HG03558 (cell line): Measurements from ENCODE around the gene VSIG10L.

Experiments used
- ATAC-seq: cut with Tn5 transposase; IDR thresholded peaks from one replicate; pipeline ENCODE4 v1.9.1; 2021; ENCODE audit warnings: moderate number of reproducible peaks; ENCODE audit not compliant: unreplicated experiment; ENCODE audit errors: extremely low read depth

Gene VSIG10L

DNA sequence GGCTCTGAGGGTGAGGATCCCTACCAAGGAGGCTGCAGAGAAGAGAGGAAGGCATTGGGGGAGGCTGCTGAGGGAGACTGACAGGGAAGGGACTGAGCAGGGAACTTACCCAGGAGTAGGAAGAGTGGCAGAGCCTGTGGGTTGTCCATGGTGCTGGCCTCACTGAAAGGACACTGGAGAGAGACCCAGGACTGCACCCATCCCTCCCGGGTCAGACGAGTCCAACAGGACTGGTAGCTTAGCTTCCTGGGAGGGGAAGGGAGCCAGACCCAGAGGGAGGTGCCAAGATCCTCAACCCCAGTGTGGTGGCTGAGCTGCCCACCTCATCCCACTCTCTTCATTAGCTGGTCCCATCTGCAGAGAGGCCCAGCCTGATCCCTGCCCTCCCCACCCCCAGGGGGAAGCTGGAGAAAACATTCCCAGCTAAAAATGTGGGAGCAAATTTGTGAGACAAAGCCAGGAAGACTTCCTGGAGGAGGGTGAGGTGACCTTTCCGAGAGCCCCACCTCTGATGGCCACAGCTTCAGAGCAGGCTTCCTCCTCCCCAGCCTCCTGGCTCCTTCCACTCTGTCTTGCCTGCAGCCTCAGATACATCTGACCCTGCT lies at the start of gene VSIG10L:
Gene VSIG10L (minus strand): TSS at position 164 of the 605 bp plus-strand sequence. CDS start 15 bp downstream, at position 149.
- no peak for ATAC-seq

DNA sequence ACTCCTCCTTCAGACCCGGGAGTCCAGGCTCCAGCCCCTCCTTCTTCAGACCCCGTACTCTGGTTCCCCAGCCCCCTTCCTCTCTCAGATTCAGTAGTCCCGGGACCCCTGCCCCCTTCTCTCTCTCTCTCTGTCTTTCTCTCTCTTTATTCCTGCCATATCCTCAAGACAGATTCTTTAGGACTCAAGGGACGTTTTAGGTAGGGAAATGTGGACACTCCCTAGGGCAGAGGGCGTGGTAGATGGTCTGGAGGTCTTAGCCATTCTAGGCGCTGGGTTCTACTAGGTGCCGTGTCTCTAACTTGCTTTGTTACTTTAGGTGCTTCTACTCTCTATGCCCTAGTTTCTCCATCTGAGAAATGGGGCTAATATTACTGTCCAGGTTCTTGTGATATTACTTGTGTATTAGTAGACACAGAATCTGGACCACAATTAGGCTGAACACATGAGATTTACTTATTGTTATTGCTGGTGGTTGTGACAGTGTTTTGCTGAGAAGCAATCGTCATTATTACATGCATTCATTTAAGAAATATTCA lies 49.2 kb upstream of the VSIG10L start:
- no peak for ATAC-seq

DNA sequence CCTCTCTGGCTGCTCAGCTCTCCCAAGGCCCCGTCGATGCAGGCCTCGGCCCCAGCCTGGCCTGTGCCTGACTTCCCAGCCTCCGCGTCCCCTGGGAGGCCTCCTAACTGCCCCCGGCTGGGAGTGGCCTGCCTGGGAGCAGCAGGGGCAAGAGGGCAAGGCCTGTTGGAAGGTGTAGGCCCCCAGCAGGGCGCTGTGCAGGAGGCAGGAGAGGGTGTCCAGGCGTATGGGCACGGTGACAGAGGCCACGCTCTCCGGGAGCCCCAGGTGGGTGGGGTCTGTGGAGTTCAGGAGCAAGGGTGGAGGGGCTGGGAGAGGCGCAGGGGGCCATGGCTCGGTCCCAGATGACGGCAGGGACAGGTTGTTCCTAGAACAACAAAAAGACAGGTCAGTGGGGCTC lies 47.2 kb upstream of the VSIG10L start:
- no peak for ATAC-seq

DNA sequence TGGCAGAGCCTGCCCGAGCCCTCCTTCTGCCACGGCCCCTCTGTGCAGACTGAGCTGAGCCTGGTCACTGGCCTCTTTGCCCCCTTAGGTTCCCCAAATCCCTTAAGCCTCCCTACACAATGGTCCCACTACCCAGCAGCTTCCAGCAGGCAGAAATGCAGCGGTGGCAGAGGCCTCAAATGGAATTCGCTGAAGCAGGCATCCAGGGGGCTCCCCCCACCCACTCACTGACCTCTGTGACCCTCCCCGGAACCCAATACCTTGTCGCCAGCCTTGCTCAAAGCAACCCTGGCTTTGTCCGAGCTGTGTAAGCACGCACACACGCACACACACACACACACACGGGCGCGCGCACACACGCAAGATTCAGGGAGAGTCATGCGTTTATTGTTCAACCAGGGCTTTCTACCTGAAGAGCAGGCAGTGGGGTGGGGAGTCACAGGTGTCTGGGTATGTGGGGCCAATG lies 46.0 kb upstream of the VSIG10L start, which contains the start of gene LIM2:
Gene LIM2 (minus strand): TSS at position 51 of the 466 bp plus-strand sequence. CDS start 531 bp downstream, outside the sequence.
- ATAC-seq, result no peak

DNA sequence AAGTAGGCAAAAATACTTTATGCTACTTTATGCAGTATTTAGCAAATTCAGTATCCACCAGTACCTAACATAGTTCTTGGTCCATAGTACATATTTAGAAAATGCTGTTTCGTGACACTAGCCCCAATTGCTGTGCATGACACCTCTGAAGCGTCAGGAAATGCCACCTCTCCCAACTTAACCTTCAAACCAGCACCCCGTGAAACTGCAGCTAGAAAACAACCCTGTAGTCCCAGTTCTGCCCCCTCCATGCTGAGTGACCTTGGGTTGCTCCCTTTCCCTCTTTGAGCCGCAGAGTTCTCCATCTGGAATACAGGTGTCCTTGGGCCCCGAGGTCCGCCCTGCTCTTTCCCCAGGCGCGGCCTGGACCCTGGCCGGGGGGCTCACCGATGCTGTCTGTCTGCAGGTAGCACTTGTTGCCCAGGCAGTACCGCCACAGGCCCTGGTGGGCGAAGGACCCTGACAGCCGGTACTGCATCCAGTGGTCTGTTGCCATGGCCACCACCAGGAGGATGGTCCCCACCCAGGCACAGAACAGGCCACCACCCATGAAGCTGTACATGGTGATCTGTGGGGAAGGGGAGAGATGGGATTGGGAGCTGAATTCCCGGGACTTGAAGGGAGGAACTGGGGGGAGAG lies 45.1 kb upstream of the VSIG10L start:
- no peak for ATAC-seq

DNA sequence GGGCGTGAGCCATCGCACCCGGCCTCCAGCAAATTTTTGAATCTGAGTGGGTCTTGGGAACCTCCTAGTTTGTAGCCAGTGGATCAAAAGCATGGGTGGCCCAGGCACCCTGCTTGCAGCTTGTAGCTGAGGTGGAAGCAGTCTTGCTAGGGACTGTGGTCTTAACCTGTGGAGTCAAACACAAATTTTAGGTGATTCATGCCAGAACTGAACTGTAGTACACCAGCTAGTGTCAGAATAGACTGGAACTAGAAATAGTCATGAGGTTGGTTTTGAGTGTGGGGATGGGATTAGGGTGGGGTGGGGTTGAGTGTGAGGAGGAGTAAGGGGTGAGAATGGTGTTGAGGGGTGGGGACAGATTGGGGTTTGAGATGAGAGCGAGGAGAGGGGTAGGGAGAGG lies 40.1 kb upstream of the VSIG10L start:
- ATAC-seq, result no peak

DNA sequence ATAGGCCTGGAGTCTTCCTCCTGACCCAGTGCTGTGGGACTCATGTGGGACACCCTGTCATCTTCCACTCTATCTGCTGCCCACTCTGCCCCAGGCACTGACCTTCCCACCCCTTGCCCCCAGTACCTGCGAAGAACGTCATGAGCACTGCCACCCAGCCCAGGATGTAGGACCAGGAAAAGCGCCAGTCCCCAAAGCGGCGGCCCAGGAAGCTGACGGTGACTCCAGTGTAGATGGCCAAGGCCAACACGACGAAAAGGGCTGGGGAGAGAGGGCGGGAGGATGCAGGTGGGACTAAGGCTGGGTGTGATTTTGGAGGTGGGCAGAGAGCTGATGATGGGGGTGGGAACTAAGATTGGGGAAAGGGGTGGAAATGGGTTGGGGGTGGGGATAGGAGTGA lies 38.4 kb upstream of the VSIG10L start:
- ATAC-seq, result no peak

DNA sequence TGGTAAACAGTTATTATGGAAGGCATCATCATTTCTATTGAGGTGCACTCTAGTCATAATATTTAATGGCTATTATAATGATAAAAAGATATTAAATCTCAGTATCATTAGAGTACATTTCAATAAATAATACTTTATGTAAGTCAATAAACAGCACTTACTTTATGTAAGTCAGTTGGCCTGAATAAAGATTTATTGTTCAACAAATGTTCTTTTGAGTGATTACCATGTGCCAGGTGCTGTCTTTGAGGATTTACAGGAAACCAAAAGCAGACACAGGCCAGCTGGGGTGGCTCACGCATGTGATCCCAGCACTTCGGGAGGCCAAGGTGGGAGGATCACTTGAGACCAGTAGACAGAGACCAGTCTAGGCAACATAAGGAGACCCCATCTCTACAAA lies 35.5 kb upstream of the VSIG10L start:
- no peak for ATAC-seq

DNA sequence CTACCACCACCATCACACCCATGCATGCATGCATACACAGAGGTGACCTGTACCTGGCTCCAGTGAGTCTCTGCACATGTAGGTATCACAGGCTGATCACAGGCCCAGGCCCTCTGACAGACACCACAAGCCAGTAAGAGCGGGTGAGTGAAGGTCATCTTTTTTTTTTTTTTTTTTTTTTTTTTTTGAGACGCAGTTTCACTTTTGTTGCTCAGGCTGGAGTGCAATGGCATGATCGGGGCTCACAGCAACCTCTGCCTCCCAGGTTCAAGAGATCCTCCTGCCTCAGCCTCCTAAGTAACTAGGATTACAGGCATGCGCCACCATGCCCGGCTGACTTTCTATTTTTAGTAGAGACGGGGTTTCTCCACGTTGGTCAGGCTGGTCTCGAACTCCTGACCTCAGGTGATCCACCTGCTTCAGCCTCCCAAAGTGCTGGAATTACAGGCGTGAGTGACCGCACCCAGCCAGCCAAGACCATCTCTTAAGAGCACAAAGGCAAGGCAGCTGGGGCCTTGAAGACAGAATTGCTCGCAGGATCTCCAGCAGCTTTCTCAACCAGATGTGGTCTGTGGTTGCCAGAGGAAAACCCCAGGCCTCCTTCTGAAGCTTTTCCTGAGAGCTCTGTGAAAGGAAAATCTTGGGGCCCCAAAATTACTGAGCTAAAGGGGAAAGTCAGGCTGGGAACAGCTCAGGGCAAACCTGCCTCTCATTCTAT lies 33.7 kb upstream of the VSIG10L start:
- no peak for ATAC-seq

DNA sequence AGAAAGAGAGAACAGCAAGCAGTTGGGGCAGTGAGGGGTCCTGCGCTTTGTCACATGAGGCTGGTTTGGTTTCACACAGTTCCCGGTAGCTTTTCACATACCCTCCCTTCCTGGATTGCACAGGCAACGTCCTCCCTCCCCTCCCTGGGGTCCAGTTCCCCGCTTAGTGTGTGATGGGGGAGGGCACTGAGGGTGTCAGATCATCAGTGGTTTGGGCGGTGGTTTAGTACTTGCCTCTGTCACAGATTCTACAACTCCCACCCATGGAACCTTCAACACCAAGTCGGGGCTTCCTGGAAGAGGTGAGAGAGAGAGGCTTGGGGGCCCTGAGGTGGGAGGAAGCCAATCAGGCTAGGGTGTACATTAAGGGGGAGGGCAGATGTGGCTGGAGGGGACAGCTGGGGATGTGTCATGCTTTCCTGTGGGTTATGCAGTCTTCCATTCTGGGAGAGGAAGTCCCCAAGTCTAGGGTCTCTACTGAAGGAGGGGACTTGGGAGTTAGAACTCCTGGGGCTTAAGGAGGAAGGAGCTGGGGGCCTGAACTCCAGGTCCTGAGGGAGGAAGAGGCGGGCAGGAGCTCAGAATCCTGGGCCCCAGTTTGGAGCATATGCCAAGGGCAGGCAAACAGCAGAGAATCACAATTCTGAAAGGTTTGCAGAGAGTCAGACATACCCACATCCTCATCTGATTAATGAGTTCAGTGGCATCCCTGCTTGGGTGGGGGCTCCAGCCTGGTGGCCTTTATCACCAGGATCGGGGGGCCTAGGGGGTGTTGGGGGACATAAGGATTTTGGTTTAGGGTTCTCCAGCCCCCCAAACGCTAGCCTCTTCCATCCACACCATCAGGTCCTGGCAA lies 30.9 kb upstream of the VSIG10L start, which contains the start of gene NKG7:
Gene NKG7 (minus strand): TSS at position 6 of the 856 bp plus-strand sequence. CDS start 119 bp downstream, outside the sequence.
- ATAC-seq, result no peak

DNA sequence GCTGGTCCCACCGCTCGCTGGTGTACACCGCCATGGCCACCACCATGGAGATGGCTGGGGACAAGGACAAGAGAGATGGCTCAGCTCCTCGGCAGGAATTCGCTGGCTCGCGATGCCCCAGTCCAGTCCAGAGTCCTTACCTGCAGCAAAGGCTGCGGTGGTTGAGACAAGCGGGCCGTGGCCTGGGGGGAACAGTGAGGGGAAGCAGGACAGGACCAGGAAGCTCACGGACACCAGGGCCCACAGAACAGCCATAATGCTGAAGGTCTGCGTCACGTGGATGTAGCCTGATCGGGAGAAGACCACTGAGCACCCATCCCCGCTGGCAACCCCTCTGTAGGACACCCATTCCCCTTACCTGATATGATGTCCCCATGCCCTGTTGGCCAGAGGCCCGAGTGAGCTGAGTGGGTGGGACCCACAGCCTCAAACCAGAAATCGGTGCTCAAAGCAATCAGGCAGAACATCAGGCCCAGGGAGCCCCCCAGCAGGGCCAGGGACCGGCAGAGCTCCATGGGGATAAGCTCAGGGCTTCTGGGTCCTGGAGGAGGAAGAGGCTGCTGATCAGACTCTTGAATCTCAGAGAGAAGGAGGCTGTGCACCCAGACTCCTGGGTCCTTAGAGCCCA lies 30.2 kb upstream of the VSIG10L start:
- ATAC-seq, result no peak

DNA sequence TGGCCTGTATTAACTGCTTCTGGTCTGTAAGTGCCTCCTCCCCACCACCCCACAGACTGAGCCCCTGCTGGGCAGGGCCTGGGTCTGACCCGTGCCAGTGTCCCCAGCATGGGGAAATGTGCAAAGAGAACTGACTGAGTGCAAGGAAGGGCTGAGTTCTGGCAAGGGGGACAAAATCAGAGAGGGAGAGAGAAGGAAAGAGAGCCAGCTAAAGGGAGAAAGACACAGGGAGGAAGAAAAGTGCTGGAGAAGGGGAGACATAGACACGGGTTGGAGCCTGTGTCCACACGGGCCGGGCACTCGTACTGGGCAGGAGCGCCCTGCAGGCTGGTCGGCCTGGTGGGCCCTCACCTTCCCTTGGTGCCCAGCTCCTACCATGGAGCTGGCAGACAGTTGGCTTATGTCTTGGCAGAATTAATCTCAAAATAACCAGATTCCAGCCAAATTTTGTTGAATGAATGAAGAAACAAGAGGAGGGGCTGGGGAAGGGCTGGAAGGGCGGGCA lies 29.3 kb upstream of the VSIG10L start:
- no peak for ATAC-seq

DNA sequence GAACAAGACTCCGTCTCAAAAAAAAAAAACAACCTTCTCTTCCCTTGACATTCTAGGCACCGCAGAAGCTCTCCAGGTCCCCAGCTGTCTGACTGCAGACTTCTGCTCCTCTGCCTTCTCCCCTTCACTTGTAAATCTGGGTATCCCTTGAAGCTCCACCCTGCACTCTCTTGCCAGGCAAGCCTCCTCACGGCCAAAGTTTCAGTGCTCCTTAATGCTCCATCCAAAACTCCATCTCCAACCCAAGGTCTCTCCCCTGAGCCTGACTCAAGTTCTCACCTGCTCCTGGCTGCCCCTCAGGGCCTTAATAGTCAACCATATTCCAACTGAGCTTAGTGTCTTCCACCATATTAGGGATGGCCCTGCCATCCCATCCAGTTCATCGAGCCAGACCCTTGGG lies 28.3 kb upstream of the VSIG10L start:
- no peak for ATAC-seq

DNA sequence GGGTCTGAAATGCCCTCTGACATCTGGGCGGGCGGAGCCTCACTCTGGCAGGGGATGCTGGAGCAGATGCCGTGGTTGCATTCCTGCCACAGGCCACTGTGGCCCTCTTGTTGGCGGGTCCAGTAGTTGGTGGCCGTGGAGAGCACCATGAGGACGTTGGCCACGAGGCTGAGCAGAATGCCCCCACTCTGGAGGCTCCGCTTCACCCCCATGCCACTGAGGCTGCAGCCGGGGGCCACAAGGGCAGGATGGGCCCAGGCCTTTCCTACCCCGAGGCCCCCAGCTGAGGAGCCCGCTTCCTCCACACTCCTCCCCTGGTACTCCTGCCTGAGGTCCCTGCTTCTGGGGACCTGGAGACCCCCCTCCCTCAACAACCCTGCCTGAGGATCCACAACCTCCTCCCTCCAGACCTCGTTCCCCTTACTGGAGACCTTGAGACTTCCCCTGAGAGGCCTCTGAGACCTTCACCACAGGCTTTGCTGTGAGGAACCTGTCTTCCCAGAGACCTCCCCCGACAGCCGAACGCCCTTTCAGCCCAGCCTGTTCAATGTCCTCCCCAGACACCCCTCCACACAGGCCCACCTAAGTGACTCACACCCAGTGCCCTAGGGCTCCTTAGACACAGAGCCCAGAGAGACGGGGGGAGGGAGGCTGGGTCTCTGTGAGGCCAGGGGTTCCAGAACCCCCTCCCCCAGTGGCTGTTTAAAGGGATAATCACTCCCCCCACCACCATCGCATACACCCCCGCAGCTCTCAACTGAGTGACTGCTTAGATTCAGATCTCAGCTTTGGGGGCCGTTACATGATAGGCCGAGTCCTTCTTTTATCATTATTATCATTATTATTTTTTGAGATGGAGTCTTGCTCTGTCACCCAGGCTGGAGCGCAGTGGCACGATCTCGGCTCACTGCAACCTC lies 26.7 kb upstream of the VSIG10L start, which contains the start of gene CLDND2:
Gene CLDND2 (minus strand): TSS at position 638 of the 917 bp plus-strand sequence. CDS start 426 bp downstream, at position 212.
- ATAC-seq, result no peak

DNA sequence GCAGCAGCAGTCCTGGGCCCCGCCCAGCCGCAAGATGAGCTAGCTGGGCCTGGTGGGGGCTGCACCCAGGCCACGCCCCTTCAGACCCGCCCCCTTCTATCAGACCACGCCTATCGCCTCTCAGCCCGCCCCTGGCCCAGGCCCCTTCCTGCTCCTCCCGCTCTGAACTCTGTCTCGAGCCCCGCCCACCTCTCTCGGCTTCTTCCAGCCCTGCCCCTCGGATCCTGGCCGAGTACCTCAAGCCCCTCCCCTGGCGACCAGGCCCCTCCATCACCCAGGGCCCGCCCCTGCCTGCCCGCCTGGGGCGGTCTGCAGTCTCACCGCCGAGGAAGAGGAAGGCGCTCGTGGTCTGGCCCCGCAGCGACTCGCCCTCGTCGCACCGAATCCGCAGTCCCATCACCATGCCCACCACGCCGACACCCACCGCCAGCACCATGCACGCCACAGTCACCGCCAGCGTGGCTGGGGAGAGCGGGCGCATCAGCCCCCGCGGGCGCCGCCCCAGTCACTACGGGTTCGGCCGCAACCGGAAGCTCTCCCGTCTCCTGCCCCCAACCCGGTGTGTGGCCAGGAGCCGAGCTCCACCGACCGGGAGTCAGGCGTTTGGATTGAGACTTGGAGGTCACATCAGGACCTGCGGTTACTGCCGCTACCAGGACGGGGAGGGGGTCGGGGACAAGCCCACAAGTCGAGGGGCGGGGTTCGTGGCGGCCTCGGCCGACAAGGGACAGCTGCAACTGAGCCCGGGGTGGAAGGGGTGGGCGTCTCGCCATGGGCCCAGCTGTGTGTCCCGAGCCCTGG lies 25.8 kb upstream of the VSIG10L start:
- no peak for ATAC-seq

DNA sequence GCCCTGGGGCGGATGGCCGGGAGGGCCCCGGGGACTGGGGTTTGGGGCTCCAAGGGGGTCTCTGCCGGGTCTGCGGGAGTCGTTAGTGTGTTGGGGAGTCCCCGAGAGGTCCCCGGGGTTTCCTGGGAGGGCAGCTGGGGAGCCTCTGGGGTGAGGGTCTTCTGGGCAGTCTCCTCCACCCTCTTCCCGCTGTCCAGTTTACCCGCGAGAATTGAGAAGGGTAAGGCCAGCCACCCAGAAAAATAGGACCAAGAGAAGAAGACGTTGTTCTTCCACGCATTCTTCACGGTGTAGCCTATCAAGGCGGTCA lies 25.3 kb upstream of the VSIG10L start:
- no peak for ATAC-seq

DNA sequence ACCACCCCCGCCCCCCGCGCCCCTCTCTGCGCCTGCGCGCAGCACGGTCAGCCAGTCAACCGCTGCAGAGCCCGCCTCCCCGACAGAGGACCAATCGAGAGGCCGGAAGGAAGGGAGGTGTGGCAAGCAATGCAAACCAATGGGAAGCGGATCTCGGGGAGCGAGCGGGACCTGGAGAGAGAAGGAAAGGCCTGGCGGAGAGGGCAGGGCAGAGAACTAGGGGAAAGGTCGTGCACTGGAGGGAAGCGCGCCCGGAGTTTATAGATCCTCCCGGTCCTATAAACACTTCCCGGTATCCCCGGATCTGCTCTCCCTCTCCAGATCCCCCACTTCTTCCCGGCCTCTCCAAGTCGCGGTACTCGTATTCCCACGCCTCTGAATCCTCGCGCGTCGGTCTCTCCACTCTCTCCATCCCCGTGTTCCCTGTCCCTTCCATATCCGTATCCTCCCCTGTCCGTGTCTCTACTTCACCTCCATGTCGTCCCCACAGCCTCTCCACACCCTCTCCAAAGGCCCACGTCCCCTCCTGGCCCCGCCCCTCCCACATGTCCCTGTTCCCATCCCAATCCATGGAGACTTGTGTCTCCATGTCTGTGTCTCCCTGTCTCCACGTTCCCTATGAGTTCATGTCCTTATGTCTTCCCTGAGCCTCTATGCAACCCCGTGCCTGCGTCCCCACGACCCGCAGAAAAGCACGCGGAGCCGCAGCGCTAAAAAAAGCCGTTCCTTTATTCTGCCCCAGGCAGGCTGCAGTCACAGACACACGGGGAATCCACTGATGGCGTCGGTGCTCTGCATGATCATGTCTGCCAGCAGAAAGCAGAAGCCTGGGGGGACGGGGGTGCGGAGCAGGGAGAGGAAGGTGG lies 24.7 kb upstream of the VSIG10L start:
- ATAC-seq, result peak; percentile 40
